Stimulated activated naive CD8-positive, alpha-beta T cell treated with anti-CD3 and anti-CD28 coated beads, Interleukin-15, Interleukin-2, amounts not matched to agents 100 ng/mL and 50 ng/mL, for 24 hours (primary cell): ENCODE results near the gene GPER1.
"Not testable (repeated sequence)": the region's sequence is repeated elsewhere in the genome, so short reads cannot be mapped to it uniquely, and the experiment has no call there.

Source experiments
- H3K27ac Mint-ChIP-seq: one replicate; pipeline ENCODE4 v1.8.0; 2021; ENCODE audit warnings: mild to moderate bottlenecking, mixed read lengths
- H3K27me3 Mint-ChIP-seq: one replicate; pipeline ENCODE4 v1.8.0; 2021; ENCODE audit warnings: mixed read lengths
- H3K36me3 Mint-ChIP-seq: one replicate; pipeline ENCODE4 v1.8.0; 2021; ENCODE audit warnings: low read depth, mixed read lengths
- H3K4me1 Mint-ChIP-seq: one replicate; pipeline ENCODE4 v1.8.0; 2021; ENCODE audit warnings: low read depth, mixed read lengths
- H3K4me3 Mint-ChIP-seq: one replicate; pipeline ENCODE4 v1.8.0; 2021; ENCODE audit warnings: mild to moderate bottlenecking, mixed read lengths
- H3K9me3 Mint-ChIP-seq: one replicate; pipeline ENCODE4 v1.8.0; 2021; ENCODE audit warnings: mixed read lengths

The GPER1 gene

DNA sequence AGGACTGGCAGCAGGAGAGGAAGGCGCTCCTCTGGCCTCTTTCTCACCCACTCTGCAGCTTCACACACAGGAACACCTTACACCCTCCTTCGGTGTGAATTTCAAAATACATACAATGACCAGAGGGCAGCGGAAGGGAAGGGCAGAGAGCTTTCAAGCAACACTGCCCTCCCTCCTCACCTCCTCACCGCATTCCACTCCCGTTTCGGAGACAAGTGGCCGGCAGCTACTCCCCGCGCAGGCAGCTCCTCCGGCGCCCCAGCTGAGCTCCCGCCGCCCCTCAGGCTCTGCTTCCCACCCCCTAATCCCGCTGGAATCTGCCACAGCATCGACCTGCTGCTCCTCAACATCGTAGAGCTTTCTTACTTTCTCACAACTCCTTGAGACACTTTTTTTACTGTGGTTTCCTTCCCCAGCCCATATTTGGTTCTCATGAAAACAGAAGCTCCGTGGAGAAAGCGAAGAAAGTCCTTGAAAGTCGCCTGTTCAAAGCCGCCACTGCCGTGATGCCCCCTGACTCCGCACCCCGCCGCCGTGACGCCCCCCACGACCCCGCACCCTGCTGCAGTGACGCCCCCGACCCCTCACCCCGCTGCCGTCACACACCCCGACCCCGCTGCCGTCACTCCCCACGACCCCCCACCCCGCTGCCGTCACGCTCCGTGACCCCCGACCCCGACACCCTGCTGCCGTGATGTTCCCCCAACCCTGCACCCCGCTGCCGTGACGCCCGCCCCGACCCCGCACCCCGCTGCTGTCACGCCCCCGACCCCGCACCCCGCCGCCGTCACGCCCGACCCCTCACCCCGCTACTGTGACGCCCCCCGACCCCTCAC, 14.6 kb upstream of the GPER1 start:
- Mint-ChIP-seq H3K4me3 (no peak overlapping the region), H3K27ac (no peak overlapping the region), H3K36me3 (no peaks in the 10 kb centered on the region), H3K27me3 (no peaks in the 10 kb centered on the region), H3K4me1 (no peaks in the 10 kb centered on the region), H3K9me3 (no peaks in the 10 kb centered on the region)

DNA sequence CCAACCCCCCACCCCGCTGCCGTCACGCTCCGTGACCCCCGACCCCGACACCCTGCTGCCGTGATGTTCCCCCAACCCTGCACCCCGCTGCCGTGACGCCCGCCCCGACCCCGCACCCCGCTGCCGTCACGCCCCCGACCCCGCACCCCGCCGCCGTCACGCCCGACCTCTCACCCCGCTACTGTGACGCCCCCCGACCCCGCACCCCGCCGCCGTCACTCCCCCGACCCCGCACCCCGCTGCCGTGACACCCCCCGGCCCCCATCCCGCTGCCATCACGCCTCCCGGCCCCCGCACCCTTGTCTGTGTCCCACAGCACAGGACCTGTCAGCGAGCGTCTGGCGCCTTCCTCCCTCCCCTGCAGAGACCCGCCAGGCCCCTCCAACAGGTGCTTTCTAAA, 13.9 kb upstream of the GPER1 start:
- H3K27ac Mint-ChIP-seq, H3K36me3 Mint-ChIP-seq, H3K9me3 Mint-ChIP-seq, H3K4me3 Mint-ChIP-seq, H3K27me3 Mint-ChIP-seq, H3K4me1 Mint-ChIP-seq: not testable (repeated sequence)

DNA sequence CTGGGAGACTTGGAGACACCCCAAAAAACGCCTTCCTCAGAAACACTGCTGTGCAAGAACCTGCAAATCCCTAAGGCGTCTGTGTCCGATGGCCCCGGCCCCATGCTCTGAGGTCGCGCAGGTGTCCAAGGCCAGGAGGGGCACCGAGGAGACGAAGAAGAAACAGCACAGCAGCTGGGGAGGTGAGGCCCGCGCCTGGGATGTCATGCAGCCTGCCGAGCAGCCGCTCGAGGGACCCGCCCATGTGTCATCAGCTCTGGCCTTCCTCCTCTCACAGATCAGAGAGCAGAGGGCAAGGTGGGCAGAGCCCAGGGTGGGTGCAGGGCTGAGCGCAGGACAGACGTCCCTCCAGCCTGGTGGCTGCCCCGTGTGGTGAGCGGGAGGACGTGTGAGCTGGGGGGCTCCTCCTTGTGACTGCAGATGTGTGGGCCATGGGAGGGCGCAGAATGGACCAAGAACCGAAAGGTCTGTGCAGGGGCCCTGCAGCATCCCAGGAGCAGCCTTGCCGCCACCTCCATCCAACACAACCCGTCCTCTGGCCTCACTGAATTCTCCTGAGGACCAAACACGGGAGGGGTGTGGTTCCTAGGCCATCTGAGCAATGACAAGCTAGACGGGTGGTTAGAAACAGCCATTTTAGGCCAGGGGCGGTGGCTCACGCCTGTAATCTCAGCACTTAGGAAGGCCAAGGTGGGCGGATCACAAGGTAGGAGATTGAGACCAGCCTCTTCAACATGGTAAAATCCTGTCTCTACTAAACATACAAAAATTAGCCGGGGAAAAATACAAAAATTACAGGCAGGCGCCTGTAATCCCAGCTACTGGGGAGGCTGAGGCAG, 13.1 kb upstream of the GPER1 start:
- H3K4me1 Mint-ChIP-seq: no peaks in the 10 kb centered on the region
- no peak overlapping the region for H3K4me3 Mint-ChIP-seq
- H3K9me3 Mint-ChIP-seq: no peaks in the 10 kb centered on the region
- H3K36me3 Mint-ChIP-seq: no peaks in the 10 kb centered on the region
- no peak overlapping the region for H3K27ac Mint-ChIP-seq
- H3K27me3 Mint-ChIP-seq: no peaks in the 10 kb centered on the region

GRCh38 chr7:1076184-1077072, 11.5 kb upstream of the GPER1 start:
- Mint-ChIP-seq H3K36me3 (no peaks in the 10 kb centered on the region), H3K4me1 (no peaks in the 10 kb centered on the region), H3K27ac (no peak overlapping the region), H3K4me3 (no peak overlapping the region), H3K27me3 (no peaks in the 10 kb centered on the region), H3K9me3 (no peaks in the 10 kb centered on the region)

GRCh38 chr7:1078519-1078918, 9.4 kb upstream of the GPER1 start:
- Mint-ChIP-seq H3K4me1 (no peaks in the 10 kb centered on the region), H3K27me3 (no peaks in the 10 kb centered on the region), H3K9me3 (no peaks in the 10 kb centered on the region)

DNA sequence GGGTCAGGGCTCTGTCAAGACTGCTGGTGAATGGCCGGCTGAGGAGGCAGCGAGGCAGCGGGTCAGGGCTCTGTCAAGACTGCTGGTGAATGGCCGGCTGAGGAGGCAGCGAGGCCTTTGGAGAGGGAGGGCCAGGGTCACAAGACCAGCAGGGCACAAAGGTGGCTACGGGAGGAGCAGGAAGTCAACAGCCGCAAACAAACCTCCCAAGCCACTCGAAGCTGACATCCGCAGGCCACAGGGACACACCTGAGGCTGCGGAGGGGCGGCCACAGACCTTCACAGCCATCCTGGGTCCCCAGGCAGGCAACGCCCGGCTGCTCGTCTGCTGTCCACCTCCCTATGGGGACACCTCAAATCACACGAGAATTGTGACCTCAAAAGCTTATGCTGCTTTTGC, 8.9 kb upstream of the GPER1 start:
- H3K27ac Mint-ChIP-seq: no peak overlapping the region
- H3K9me3 Mint-ChIP-seq: no peaks in the 10 kb centered on the region
- no peak overlapping the region for H3K4me3 Mint-ChIP-seq
- H3K27me3 Mint-ChIP-seq: no peaks in the 10 kb centered on the region
- no peaks in the 10 kb centered on the region for H3K4me1 Mint-ChIP-seq
- no peaks in the 10 kb centered on the region for H3K36me3 Mint-ChIP-seq

More at GRCh38 chr7:1078519-1078918, 9.4 kb upstream of the GPER1 start:
- Mint-ChIP-seq H3K4me3 (no peak overlapping the region), H3K27ac (no peak overlapping the region), H3K36me3 (no peaks in the 10 kb centered on the region)

DNA sequence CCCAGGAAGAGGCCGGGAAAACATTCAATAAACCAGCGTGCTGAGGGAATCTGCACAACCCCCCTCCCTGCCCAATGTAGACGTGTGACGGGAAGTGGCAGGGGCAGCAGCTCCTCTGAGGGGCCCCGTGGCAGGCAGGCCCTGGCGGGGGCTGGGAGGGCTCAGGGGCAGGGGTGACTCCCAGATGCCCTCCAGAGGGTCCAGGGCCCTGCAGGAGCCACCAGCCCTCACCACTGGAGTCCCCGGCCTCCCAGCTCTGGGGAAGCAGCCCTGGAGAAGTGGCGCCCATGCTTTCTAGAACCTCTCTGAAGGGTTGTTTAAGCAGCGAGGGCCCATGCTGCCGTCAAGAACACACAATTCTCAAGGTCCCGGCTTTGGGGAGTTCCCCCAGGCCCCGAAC, 8.4 kb upstream of the GPER1 start:
- H3K36me3 Mint-ChIP-seq: no peaks in the 10 kb centered on the region
- no peaks in the 10 kb centered on the region for H3K27me3 Mint-ChIP-seq
- H3K9me3 Mint-ChIP-seq: no peaks in the 10 kb centered on the region
- no peak overlapping the region for H3K4me3 Mint-ChIP-seq
- no peaks in the 10 kb centered on the region for H3K4me1 Mint-ChIP-seq
- H3K27ac Mint-ChIP-seq: no peak overlapping the region

DNA sequence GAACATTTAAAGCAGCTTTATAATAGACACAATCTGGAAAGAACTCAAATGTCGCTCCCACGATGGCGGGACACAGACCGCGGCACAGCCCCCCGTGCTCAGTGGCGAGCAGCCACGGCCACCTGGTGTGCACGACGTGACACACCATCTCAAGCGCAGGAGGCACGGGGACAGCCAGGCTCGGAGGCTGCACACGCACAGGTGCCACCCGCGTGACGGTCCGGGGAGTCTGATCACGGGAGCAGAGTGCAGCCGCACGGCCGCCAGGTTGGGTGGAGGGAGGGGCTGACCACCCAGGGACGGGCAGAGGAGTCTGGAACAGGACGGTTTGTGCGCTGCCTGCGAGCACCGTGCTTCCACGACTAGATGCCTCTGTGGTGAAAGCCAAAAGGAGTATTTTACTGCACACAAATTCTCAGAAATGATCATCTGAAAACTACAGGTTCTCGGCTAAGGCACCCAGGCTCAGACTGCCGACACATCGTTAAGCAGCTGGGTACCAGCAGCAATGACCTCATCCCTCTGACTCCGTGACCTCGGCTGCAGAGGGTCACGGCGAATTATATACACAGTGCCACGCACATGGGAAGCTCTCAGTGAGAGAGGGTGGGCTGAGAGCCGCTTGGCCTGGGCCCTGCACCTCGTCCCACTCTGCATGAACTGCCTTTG, 7.5 kb upstream of the GPER1 start:
- Mint-ChIP-seq H3K27me3 (no peaks in the 10 kb centered on the region), H3K36me3 (no peaks in the 10 kb centered on the region), H3K4me1 (no peaks in the 10 kb centered on the region), H3K9me3 (no peaks in the 10 kb centered on the region), H3K4me3 (no peak overlapping the region), H3K27ac (no peak overlapping the region)

DNA sequence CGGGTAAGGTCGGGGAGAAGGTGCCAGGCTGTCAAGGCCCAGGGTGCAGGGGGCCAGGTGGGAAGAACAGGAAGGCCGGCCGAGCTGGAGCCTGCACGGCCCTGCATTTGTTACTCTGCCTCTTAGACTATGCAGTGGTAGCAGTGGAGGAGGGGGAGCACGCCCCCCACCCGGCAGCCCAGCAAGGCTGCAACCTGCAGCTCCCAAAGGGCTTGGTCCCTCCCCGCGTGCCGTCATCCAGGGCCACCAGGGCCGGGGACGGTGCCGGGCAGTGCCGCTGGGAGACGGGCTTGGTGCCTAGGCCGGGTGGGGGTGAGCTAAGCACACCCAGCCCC, 7.0 kb upstream of the GPER1 start:
- no peak overlapping the region for H3K4me3 Mint-ChIP-seq
- H3K9me3 Mint-ChIP-seq: no peaks in the 10 kb centered on the region
- H3K27ac Mint-ChIP-seq: no peak overlapping the region
- H3K36me3 Mint-ChIP-seq: no peaks in the 10 kb centered on the region
- H3K27me3 Mint-ChIP-seq: no peaks in the 10 kb centered on the region
- H3K4me1 Mint-ChIP-seq: peaks cover under 1% of the 10 kb centered on the region

GRCh38 chr7:1081336-1081735, 6.6 kb upstream of the GPER1 start:
- Mint-ChIP-seq H3K4me1 (peaks cover 5% of the 10 kb centered on the region), H3K9me3 (no peaks in the 10 kb centered on the region), H3K36me3 (no peaks in the 10 kb centered on the region), H3K27me3 (no peaks in the 10 kb centered on the region), H3K27ac (no peak overlapping the region), H3K4me3 (no peak overlapping the region)

- no peak overlapping the region for H3K4me3 Mint-ChIP-seq
- peaks cover 11% of the 10 kb centered on the region for H3K4me1 Mint-ChIP-seq
- no peaks in the 10 kb centered on the region for H3K27me3 Mint-ChIP-seq
- H3K27ac Mint-ChIP-seq: no peak overlapping the region
- no peaks in the 10 kb centered on the region for H3K36me3 Mint-ChIP-seq
- H3K9me3 Mint-ChIP-seq: no peaks in the 10 kb centered on the region
Measured at GRCh38 chr7:1081931-1082401, 5.9 kb upstream of the GPER1 start.

DNA sequence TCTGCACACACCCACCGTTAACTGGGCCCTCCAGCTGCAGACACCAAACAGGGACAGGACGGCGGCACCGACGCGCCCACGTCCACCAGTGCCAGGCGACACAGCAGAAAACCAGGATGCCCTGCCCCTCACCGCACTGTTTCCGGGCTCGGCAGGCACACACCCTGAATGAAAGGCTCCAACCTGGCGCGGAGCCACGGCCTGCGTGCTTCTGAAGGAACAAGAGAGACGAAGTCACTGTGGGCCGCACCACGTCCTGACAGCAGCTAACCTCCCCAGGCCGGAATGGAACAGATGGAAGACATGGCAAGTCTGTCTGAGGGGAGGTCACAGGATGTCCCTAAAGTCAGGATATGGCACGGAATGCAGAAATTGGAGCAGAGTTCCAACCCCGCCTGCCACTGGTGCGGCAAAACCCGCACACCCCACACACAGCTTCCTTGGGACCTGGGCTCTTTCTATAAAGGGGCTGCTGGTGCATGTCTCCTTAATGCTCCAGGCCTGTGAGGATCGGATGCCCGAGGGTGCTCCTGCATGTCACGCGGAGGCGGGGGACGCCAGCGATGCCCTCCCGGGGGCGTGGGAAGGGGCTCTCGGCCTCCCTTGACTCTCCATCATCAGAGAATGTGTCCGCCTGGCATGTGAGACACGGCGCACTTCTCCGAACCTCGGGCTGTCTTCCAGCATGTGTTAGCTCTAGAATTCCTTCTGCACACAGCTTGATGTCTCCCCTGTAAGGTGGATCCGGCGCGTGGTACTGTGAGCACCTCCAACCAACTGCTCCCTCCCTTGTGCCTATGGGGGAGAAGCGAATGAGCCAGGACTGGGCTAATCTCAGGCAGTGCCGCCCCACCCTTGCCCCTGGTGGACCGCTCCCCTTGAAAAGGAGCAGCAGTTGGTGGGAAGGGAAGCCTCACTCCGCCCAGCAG, 3.9 kb upstream of the GPER1 start:
- Mint-ChIP-seq H3K4me3 (no peak overlapping the region), H3K27me3 (no peaks in the 10 kb centered on the region), H3K36me3 (no peaks in the 10 kb centered on the region), H3K9me3 (no peaks in the 10 kb centered on the region), H3K27ac (no peak overlapping the region), H3K4me1 (peaks cover 18% of the 10 kb centered on the region)

DNA sequence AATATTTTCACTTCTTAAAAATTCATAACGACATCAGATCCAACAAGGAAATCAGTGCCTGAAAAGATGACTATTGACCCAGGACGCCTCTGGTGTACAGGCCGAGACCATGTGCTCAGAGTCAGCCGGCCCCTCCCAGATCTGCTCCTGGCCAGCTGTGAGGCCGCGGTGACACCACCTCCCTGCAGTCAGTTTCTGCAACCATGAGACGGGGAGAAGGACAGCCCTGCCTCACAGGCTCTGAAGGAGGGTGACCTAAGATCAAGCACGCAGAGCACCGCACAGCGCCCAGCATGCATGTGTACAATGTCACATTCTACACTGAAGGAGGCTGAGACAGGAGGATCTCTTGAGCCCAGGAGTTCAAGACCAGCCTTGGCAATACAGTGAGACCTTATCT, 2.6 kb upstream of the GPER1 start:
- H3K4me3 Mint-ChIP-seq: no peak overlapping the region
- no peaks in the 10 kb centered on the region for H3K9me3 Mint-ChIP-seq
- no peaks in the 10 kb centered on the region for H3K36me3 Mint-ChIP-seq
- H3K27ac Mint-ChIP-seq: no peak overlapping the region
- no peaks in the 10 kb centered on the region for H3K27me3 Mint-ChIP-seq
- H3K4me1 Mint-ChIP-seq: peaks cover 18% of the 10 kb centered on the region
